HCT116 (cell line): ENCODE data around the gene NFXL1. TPM values are rescaled to one million over a fixed set of nuclear protein-coding genes. Genes with fewer than 3 reads are reported as not detected.

Experiments used
- ATAC-seq: fragments of 200-7000 bp; cut with Tn5 transposase; 2 replicates; pipeline ENCODE4 v1.9.1; 2020; ENCODE audit warnings: mild to moderate bottlenecking, moderate library complexity
- BruUV-seq: library from RNA; stranded (reverse); fragments of 400-500 nt; replicated peaks from 2 replicates; lab custom pipeline; 2021; lab: Mats Ljungman, UMichigan
- CTCF ChIA-PET: fragments of 300-600 bp; sonication (Branson Sonifier 250); formaldehyde crosslinking; loops from one replicate; lab custom pipeline; 2021; ENCODE audit warnings: antibody characterized with exemption; lab: Charles Lee
- POLR2A ChIA-PET: fragments of 300-600, 350-600 bp; sonication (Branson Sonifier 250); formaldehyde crosslinking; loops from one replicate; lab custom pipeline; 2021; ENCODE audit warnings: antibody characterized with exemption; lab: Charles Lee
- RAD21 ChIA-PET, 2 experiments: fragments of 300-600 bp; sonication (Branson Sonifier 250); formaldehyde crosslinking; loops; one replicate each; lab custom pipeline; 2023; ENCODE audit warnings: low total read pairs in 2 of 2; ENCODE audit not compliant: uncharacterized antibody in 2 of 2, unreplicated experiment in 2 of 2, low non-redundant PET in 1 of 2; lab: Charles Lee
- DNase-seq: peaks from one replicate; pipeline ENCODE4 v3.0.0-alpha.2; 2010; ENCODE audit warnings: low read depth, low spot score
- H2AFZ ChIP-seq: fragments of 200-600 bp; shearing (Covaris generic), sonication (generic); 2 replicates; pipeline ENCODE4 v1.6.1; 2017; ENCODE audit warnings: low read depth, mixed run types, mixed read lengths, antibody characterized with exemption, low read length; ENCODE audit not compliant: poor library complexity, severe bottlenecking
- H3K27ac ChIP-seq: 2 replicates; pipeline ENCODE4 v1.5.1; 2012; ENCODE audit warnings: low read depth, low read length
- H3K27me3 ChIP-seq: fragments of 200-600 bp; sonication (generic); 2 replicates; pipeline ENCODE4 v1.6.1; 2016; ENCODE audit warnings: mixed run types, low read length, mixed read lengths; ENCODE audit not compliant: insufficient read depth
- H3K36me3 ChIP-seq, 2 experiments: fragments of 200-500 bp in 1 of 2; fragments of 200-600 bp in 1 of 2; sonication (Bioruptor generic) in 1 of 2; sonication (generic) in 1 of 2; 2 replicates each; pipeline versions ENCODE4 v1.5.1 to v1.6.1; 2014 to 2016; ENCODE audit warnings: low read length in 2 of 2, inconsistent platforms in 1 of 2, mixed read lengths in 1 of 2, mixed run types in 1 of 2; ENCODE audit not compliant: insufficient read depth in 2 of 2, control insufficient read depth in 1 of 2
- H3K4me1 ChIP-seq, 2 experiments: fragments of 200-600 bp in 1 of 2; sonication (generic) in 1 of 2; 2 replicates each; pipeline versions ENCODE4 v1.5.1 to v1.6.1; 2012 to 2017; ENCODE audit warnings: low read length in 2 of 2, inconsistent platforms in 1 of 2, mild to moderate bottlenecking in 1 of 2, mixed read lengths in 1 of 2, mixed run types in 1 of 2, moderate library complexity in 1 of 2; ENCODE audit not compliant: insufficient read depth in 2 of 2, control insufficient read depth in 1 of 2
- H3K4me2 ChIP-seq: fragments of 200-600 bp; sonication (generic); 2 replicates; pipeline ENCODE4 v1.6.1; 2017; ENCODE audit warnings: mixed run types, low read length, mixed read lengths
- H3K4me3 ChIP-seq, 2 experiments: fragments of 200-600 bp in 1 of 2; sonication (generic) in 1 of 2; replicated peaks in 1 of 2; 2 replicates each; pipeline ENCODE4 v1.5.1; 2011 to 2016; ENCODE audit warnings: low read length in 2 of 2, control low read depth in 1 of 2, low read depth in 1 of 2, mild to moderate bottlenecking in 1 of 2, mixed read lengths in 1 of 2, mixed run types in 1 of 2
- H3K79me2 ChIP-seq: fragments of 200-600 bp; sonication (generic); 2 replicates; pipeline ENCODE4 v1.6.1; 2017; ENCODE audit warnings: mild to moderate bottlenecking, mixed run types, low read length, moderate library complexity, mixed read lengths; ENCODE audit not compliant: insufficient read depth
- H3K9ac ChIP-seq: fragments of 200-600 bp; sonication (generic); 2 replicates; pipeline ENCODE4 v1.6.1; 2016; ENCODE audit warnings: low read length, mixed read lengths
- H3K9me2 ChIP-seq: fragments of 200-600 bp; sonication (generic), shearing (Covaris generic); 2 replicates; pipeline ENCODE4 v1.6.1; 2017; ENCODE audit warnings: mixed run types, mild to moderate bottlenecking, moderate library complexity; ENCODE audit not compliant: insufficient read depth
- H3K9me3 ChIP-seq, 2 experiments: fragments of 200-500 bp in 1 of 2; fragments of 200-600 bp in 1 of 2; sonication (Bioruptor generic) in 1 of 2; sonication (generic) in 1 of 2; 2 replicates each; pipeline ENCODE4 v1.6.1; 2014 to 2017; ENCODE audit warnings: low read length in 2 of 2, mixed read lengths in 2 of 2, inconsistent platforms in 1 of 2, low read depth in 1 of 2, mild to moderate bottlenecking in 1 of 2, mixed run types in 1 of 2, moderate library complexity in 1 of 2; ENCODE audit not compliant: control insufficient read depth in 1 of 2, insufficient read depth in 1 of 2
- H4K20me1 ChIP-seq: fragments of 200-600 bp; sonication (generic), shearing (Covaris generic); 2 replicates; pipeline ENCODE4 v1.6.1; 2017; ENCODE audit warnings: mixed run types, mild to moderate bottlenecking, moderate library complexity; ENCODE audit not compliant: insufficient read depth
- ATF3 ChIP-seq: IDR thresholded peaks from 2 replicates; pipeline ENCODE4 v1.6.1; 2012
- CTCF ChIP-seq, 3 experiments: fragments of 200-600 bp in 1 of 3; sonication (generic) in 1 of 3; IDR thresholded peaks in 2 of 3; conservative IDR thresholded peaks in 1 of 3; 2 replicates each; pipeline ENCODE4 v1.5.1; 2012 to 2017; ENCODE audit warnings: low read depth in 2 of 3, low read length in 2 of 3, antibody characterized with exemption in 1 of 3, borderline replicate concordance in 1 of 3, control low read depth in 1 of 3, mild to moderate bottlenecking in 1 of 3, mixed read lengths in 1 of 3, mixed run types in 1 of 3, moderate library complexity in 1 of 3; ENCODE audit not compliant: insufficient read depth in 1 of 3
- EGR1 ChIP-seq: IDR thresholded peaks from 2 replicates; pipeline ENCODE4 v1.6.1; 2012; ENCODE audit warnings: low read depth
- ELF1 ChIP-seq: IDR thresholded peaks from 2 replicates; pipeline ENCODE4 v1.6.1; 2012; ENCODE audit warnings: low read depth, borderline replicate concordance
- POLR2AphosphoS5 ChIP-seq: IDR thresholded peaks from 2 replicates; pipeline ENCODE4 v1.6.1; 2011; ENCODE audit warnings: mild to moderate bottlenecking, low read depth, low read length, moderate library complexity
- TCF7L2 ChIP-seq: IDR thresholded peaks from 2 replicates; pipeline ENCODE4 v1.7.0; 2011; ENCODE audit warnings: borderline replicate concordance, inconsistent platforms; ENCODE audit not compliant: insufficient read depth, insufficient read length; ENCODE audit errors: extremely low read depth
- intact Hi-C: fragments of 100-400 bp; cut with micrococcal nuclease; formaldehyde crosslinking; loops from 2 replicates; pipeline ENCODE4 v1.10.0; 2022
- total RNA-seq: library from RNA; stranded (reverse); gene quantifications from one replicate; pipeline ENCODE4 v1.2.1, GENCODE V29; 2021; ENCODE audit not compliant: unreplicated experiment
- TF ChIP-seq, protein P1 (sequence below): IDR thresholded peaks from 2 replicates; pipeline ENCODE4 v1.6.1; 2012

The NFXL1 gene
- total RNA-seq, 1 experiment from 2014 or later: 26.8 TPM

DNA sequence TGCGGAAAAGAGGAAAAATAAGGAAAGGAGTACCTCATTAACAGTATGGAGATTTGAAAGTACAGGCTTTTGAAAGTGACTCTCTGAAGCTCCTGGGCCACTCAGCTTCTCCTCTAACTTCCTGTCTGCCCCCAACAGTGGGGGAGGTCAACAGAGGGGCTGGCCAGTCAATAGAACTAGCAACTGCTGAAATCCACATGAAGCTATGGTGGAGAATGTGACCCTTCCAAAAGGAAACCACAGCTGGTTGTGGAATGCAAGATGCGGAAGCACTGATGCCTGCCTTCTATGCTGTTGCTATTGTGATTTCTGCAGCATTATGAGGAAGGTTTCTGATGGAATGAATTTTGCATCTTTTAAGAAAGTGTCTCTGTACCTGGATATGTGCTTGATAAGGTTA, 78.9 kb downstream of the NFXL1 start:
- ChIA-PET CTCF (no interaction called here), POLR2A (no interaction called here), RAD21 (no interaction called here)
- TF ChIP-seq EGR1 (no peak), ELF1 (no peak), POLR2AphosphoS5 (no peak)
- TF ChIP-seq, protein P1, sequence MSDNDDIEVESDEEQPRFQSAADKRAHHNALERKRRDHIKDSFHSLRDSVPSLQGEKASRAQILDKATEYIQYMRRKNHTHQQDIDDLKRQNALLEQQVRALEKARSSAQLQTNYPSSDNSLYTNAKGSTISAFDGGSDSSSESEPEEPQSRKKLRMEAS: no peak
- no peaks in the 10 kb centered on the region for H3K4me1 ChIP-seq
- H3K4me2 ChIP-seq: no peak overlapping the region
- H4K20me1 ChIP-seq: no peaks in the 10 kb centered on the region
- H3K9me2 ChIP-seq: no peaks in the 10 kb centered on the region
- H3K36me3 ChIP-seq: no peaks in the 10 kb centered on the region
- DNase-seq (no peak), ATAC-seq (no peak)
- no peak overlapping the region for H3K9ac ChIP-seq
- H3K79me2 ChIP-seq: no peaks in the 10 kb centered on the region
- H3K27me3 ChIP-seq: no peaks in the 10 kb centered on the region
- no peak overlapping the region for H3K4me3 ChIP-seq
- H2AFZ ChIP-seq: no peak overlapping the region
- H3K9me3 ChIP-seq: no peaks in the 10 kb centered on the region
- BruUV-seq: no TSS peak
- intact Hi-C loops: loop anchor here (10.0 kb wide), 1 partner anchor 131 kb away; no protein-coding TSS in a partner anchor
- no peak overlapping the region for H3K27ac ChIP-seq

GRCh38 chr4:47831026-47831679, 83.2 kb downstream of the NFXL1 start:
- no peak overlapping the region for H3K4me3 ChIP-seq
- no peaks in the 10 kb centered on the region for H3K9me2 ChIP-seq
- CTCF ChIA-PET: no interaction called here
- no peaks in the 10 kb centered on the region for H3K79me2 ChIP-seq
- no peaks in the 10 kb centered on the region for H3K9me3 ChIP-seq
- H3K36me3 ChIP-seq: no peaks in the 10 kb centered on the region
- no peak overlapping the region for H3K4me2 ChIP-seq
- no peaks in the 10 kb centered on the region for H3K27me3 ChIP-seq
- RAD21 ChIA-PET: no interaction called here
- POLR2A ChIA-PET: interaction anchor here (1.3 kb wide), 1 partner anchor 83 kb away, joined by 3 read pairs; the partner anchor contains the start of gene NFXL1
- no peak for ATAC-seq
- no TSS peak for BruUV-seq
- H2AFZ ChIP-seq: no peak overlapping the region
- no peaks in the 10 kb centered on the region for H3K4me1 ChIP-seq
- no peak overlapping the region for H3K27ac ChIP-seq
- DNase-seq: no peak
- no peaks in the 10 kb centered on the region for H4K20me1 ChIP-seq
- no peak overlapping the region for H3K9ac ChIP-seq
- no peak for TF ChIP-seq TCF7L2
- TF ChIP-seq CTCF (IDR thresholded peaks at IDR 0.05 in 2 of 3, conservative IDR thresholded peaks at IDR 0.05 in 1 of 3; ENCODE audit: borderline replicate concordance in 1 of 3, insufficient read depth in 1 of 3, low read depth in 2 of 3, low read length in 2 of 3): no peak
- no peak for TF ChIP-seq ATF3
- intact Hi-C loops: loop anchor here (10.0 kb wide), 1 partner anchor 126 kb away; no protein-coding TSS in a partner anchor
